ENCODE data around the gene CTBS. TPM values are rescaled to one million over a fixed set of nuclear protein-coding genes. Genes with fewer than 3 reads are reported as not detected.
A peak's percentile ranks its signal among the peaks of the same experiment; 100 is the strongest.

Gene CTBS
- total and polyA plus RNA-seq, 2 of the 13 experiments (the other 11 are each of a cell fraction or from before 2014, with no cell fraction given) = 4.7 to 12.4 TPM

GRCh38 chr1:84603941-84604830 lies 29.9 kb upstream of the CTBS start (continued):
- TF ChIP-seq ZNF292 (CRISPR knock-in tag; IDR thresholded peaks at IDR 0.05; ENCODE audit: borderline replicate concordance, low read depth) = no peak
- no peak for TF ChIP-seq LCORL (IDR thresholded peaks at IDR 0.05)
- 0 out of 2 replicates have a peak, but pooled peaks have one; percentile 21 for TF ChIP-seq LCORL (CRISPR knock-in tag; IDR thresholded peaks at IDR 0.05)
- peak; percentile 95 for TF ChIP-seq STAG1 (CRISPR knock-in tag; IDR thresholded peaks at IDR 0.05)
- no peak for TF ChIP-seq ZNF83 (CRISPR knock-in tag; IDR thresholded peaks at IDR 0.05; ENCODE audit: borderline replicate concordance)
- TF ChIP-seq, protein P1, sequence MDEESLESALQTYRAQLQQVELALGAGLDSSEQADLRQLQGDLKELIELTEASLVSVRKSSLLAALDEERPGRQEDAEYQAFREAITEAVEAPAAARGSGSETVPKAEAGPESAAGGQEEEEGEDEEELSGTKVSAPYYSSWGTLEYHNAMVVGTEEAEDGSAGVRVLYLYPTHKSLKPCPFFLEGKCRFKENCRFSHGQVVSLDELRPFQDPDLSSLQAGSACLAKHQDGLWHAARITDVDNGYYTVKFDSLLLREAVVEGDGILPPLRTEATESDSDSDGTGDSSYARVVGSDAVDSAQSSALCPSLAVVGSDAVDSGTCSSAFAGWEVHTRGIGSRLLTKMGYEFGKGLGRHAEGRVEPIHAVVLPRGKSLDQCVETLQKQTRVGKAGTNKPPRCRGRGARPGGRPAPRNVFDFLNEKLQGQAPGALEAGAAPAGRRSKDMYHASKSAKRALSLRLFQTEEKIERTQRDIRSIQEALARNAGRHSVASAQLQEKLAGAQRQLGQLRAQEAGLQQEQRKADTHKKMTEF (CRISPR knock-in tag; IDR thresholded peaks at IDR 0.05) = 0 out of 2 replicates have a peak, but pooled peaks have one; percentile 31
- TF ChIP-seq CHD4 (IDR thresholded peaks at IDR 0.05; ENCODE audit: borderline replicate concordance, low read length) = no peak
- TF ChIP-seq PHF8 (CRISPR knock-in tag; IDR thresholded peaks at IDR 0.05) = peak; percentile 24; the same call in 1 of the 2 replicates
- TF ChIP-seq ZFX (CRISPR knock-in tag; IDR thresholded peaks at IDR 0.05; ENCODE audit: low read depth) = peak; percentile 52; the same call in 1 of the 2 replicates
- TF ChIP-seq ZNF780A (CRISPR knock-in tag; IDR thresholded peaks at IDR 0.05) = no peak
- TF ChIP-seq TGIF2 (CRISPR knock-in tag; IDR thresholded peaks at IDR 0.05) = 0 out of 2 replicates have a peak, but pooled peaks have one; percentile 55
- TF ChIP-seq RFX3 (CRISPR knock-in tag; IDR thresholded peaks at IDR 0.05) = peak; percentile 48; the same call in 1 of the 2 replicates
- TF ChIP-seq SMC3 (IDR thresholded peaks at IDR 0.05; ENCODE audit: low read length) = peak; percentile 94
- peak; percentile 72 for TF ChIP-seq TEAD3 (CRISPR knock-in tag; optimal IDR thresholded peaks at IDR 0.05; ENCODE audit: borderline replicate concordance)
- TF ChIP-seq RAD21 (CRISPR knock-in tag; IDR thresholded peaks at IDR 0.05) = peak; percentile 89
- peak; percentile 75 for TF ChIP-seq SAP130 (CRISPR knock-in tag; IDR thresholded peaks at IDR 0.05; ENCODE audit: low read depth)
- TF ChIP-seq ZNF709 (CRISPR knock-in tag; IDR thresholded peaks at IDR 0.05) = no peak
- no peak for TF ChIP-seq ZNF629 (CRISPR knock-in tag; conservative IDR thresholded peaks at IDR 0.05)
- peak; percentile 42; the same call in 1 of the 2 replicates for TF ChIP-seq MXD4 (CRISPR knock-in tag; IDR thresholded peaks at IDR 0.05)
- TF ChIP-seq NFE2L2 (IDR thresholded peaks at IDR 0.05; ENCODE audit: low read length) = no peak
- peak; percentile 34; the same call in 1 of the 2 replicates for TF ChIP-seq ZNF556 (CRISPR knock-in tag; IDR thresholded peaks at IDR 0.05; ENCODE audit: borderline replicate concordance)
- no peak for TF ChIP-seq ZNF674 (CRISPR knock-in tag; IDR thresholded peaks at IDR 0.05; ENCODE audit: low read depth)
- no peak for TF ChIP-seq ZNF549 (CRISPR knock-in tag; IDR thresholded peaks at IDR 0.05)
- TF ChIP-seq, protein P2, sequence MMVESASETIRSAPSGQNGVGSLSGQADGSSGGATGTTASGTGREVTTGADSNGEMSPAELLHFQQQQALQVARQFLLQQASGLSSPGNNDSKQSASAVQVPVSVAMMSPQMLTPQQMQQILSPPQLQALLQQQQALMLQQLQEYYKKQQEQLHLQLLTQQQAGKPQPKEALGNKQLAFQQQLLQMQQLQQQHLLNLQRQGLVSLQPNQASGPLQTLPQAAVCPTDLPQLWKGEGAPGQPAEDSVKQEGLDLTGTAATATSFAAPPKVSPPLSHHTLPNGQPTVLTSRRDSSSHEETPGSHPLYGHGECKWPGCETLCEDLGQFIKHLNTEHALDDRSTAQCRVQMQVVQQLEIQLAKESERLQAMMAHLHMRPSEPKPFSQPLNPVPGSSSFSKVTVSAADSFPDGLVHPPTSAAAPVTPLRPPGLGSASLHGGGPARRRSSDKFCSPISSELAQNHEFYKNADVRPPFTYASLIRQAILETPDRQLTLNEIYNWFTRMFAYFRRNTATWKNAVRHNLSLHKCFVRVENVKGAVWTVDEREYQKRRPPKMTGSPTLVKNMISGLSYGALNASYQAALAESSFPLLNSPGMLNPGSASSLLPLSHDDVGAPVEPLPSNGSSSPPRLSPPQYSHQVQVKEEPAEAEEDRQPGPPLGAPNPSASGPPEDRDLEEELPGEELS (CRISPR knock-in tag; IDR thresholded peaks at IDR 0.05) = peak; percentile 40
- TF ChIP-seq FOSL2 (CRISPR knock-in tag; IDR thresholded peaks at IDR 0.05) = peak; percentile 34; the same call in 1 of the 2 replicates
- 0 out of 2 replicates have a peak, but pooled peaks have one; percentile 28 for TF ChIP-seq PHF21A (CRISPR knock-in tag; IDR thresholded peaks at IDR 0.05)
- TF ChIP-seq MNT (IDR thresholded peaks at IDR 0.05) = 0 out of 2 replicates have a peak, but pooled peaks have one; percentile 48
- TF ChIP-seq POLR2A (IDR thresholded peaks at IDR 0.05; ENCODE audit: insufficient read depth in 1 of 2, low read depth in 2 of 2, low read length in 2 of 2) = no peak

All from HepG2 (cell line).